Measurements from ENCODE around the gene CAND1. TPM values are rescaled to one million over a fixed set of nuclear protein-coding genes. Genes with fewer than 3 reads are reported as not detected.

Gene CAND1
- total RNA-seq, 1 donor from 2014 or later = 230 TPM

DNA sequence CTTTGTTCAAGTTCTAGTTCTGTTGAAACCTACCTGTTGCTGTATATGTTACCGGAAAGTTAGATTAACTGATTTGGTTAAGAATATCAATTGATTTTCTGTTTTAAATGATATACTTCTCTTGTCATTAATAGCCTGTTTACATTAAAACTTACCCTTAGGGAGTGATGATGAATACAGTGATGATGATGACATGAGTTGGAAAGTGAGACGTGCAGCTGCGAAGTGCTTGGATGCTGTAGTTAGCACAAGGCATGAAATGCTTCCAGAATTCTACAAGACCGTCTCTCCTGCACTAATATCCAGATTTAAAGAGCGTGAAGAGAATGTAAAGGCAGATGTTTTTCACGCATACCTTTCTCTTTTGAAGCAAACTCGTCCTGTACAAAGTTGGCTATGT is 33.0 kb downstream of the CAND1 start:
- no peak overlapping the region for H3K4me3 Mint-ChIP-seq (ENCODE audit: low read depth)
- H3K36me3 Mint-ChIP-seq (ENCODE audit: insufficient read depth) = peaks cover 53% of the 10 kb centered on the region

DNA sequence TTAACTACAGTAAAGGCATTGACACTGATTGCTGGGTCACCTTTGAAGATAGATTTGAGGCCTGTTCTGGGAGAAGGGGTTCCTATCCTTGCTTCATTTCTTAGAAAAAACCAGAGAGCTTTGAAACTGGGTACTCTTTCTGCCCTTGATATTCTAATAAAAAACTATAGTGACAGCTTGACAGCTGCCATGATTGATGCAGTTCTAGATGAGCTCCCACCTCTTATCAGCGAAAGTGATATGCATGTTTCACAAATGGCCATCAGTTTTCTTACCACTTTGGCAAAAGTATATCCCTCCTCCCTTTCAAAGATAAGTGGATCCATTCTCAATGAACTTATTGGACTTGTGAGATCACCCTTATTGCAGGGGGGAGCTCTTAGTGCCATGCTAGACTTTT is 36.4 kb downstream of the CAND1 start:
- no peak overlapping the region for H3K4me3 Mint-ChIP-seq (ENCODE audit: low read depth)
- H3K4me1 Mint-ChIP-seq (ENCODE audit: low read depth) = peaks cover 10% of the 10 kb centered on the region
- peaks cover 60% of the 10 kb centered on the region for H3K36me3 Mint-ChIP-seq (ENCODE audit: insufficient read depth)
- TF ChIP-seq, protein P1, sequence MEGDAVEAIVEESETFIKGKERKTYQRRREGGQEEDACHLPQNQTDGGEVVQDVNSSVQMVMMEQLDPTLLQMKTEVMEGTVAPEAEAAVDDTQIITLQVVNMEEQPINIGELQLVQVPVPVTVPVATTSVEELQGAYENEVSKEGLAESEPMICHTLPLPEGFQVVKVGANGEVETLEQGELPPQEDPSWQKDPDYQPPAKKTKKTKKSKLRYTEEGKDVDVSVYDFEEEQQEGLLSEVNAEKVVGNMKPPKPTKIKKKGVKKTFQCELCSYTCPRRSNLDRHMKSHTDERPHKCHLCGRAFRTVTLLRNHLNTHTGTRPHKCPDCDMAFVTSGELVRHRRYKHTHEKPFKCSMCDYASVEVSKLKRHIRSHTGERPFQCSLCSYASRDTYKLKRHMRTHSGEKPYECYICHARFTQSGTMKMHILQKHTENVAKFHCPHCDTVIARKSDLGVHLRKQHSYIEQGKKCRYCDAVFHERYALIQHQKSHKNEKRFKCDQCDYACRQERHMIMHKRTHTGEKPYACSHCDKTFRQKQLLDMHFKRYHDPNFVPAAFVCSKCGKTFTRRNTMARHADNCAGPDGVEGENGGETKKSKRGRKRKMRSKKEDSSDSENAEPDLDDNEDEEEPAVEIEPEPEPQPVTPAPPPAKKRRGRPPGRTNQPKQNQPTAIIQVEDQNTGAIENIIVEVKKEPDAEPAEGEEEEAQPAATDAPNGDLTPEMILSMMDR (IDR thresholded peaks at IDR 0.05; ENCODE audit: unreplicated experiment) = no peak
- no peaks in the 10 kb centered on the region for H3K27me3 Mint-ChIP-seq
- no peak for DNase-seq (ENCODE audit: low spot score, unreplicated experiment)
- no peak overlapping the region for H3K27ac Mint-ChIP-seq
- no peaks in the 10 kb centered on the region for H3K9me3 Mint-ChIP-seq (ENCODE audit: low read depth)

More for the DNA sequence above, 33.0 kb downstream of the CAND1 start:
- H3K27ac Mint-ChIP-seq = no peak overlapping the region
- peaks cover 26% of the 10 kb centered on the region for H3K4me1 Mint-ChIP-seq (ENCODE audit: low read depth)
- no peaks in the 10 kb centered on the region for H3K27me3 Mint-ChIP-seq
- no peaks in the 10 kb centered on the region for H3K9me3 Mint-ChIP-seq (ENCODE audit: low read depth)
- TF ChIP-seq, protein P1 (IDR thresholded peaks at IDR 0.05; ENCODE audit: unreplicated experiment) = no peak
- no peak for DNase-seq (ENCODE audit: low spot score, unreplicated experiment)

DNA sequence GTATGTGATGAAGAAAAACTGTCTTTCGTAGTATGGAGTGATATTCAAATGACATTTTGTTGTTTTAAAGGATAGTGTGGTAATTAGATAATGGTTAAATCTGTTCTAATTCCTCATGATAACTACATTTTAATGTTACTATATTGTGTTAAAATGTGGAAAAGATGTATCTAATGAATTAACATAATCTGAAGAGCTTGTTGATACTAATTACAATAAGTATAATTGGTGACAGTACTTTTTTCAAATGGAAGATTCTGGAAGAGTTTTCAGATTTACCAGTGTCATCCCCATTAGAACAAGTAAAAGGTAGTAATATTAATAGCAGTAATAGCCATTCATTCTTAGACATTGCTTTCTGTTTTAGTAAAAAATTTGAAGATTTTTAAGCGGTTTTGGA is 37.6 kb downstream of the CAND1 start:
- no peak overlapping the region for H3K4me3 Mint-ChIP-seq (ENCODE audit: low read depth)

DNA sequence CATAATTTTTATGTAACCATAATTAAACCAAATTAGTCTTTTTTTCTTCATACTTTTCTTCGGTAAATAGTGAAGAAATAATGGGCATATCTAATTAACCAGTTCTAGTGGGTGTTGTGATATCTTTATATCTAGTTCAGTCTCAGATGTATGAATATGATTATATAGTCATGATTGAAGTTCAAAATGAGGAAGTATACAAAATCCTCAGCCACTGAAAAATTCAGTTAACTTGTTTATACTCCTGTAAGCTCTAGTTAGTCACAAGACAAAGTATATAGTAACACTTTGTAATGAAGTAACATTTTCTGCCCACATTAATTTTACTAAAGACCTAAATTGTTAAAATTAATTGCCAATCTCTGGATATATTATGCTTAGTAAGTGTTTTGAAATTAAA is 46.5 kb downstream of the CAND1 start:
- Mint-ChIP-seq H3K27ac (no peak overlapping the region), H3K9me3 (ENCODE audit: low read depth) (no peaks in the 10 kb centered on the region), H3K27me3 (no peaks in the 10 kb centered on the region), H3K4me1 (ENCODE audit: low read depth) (peaks cover 2% of the 10 kb centered on the region), H3K36me3 (ENCODE audit: insufficient read depth) (peaks cover 34% of the 10 kb centered on the region), H3K4me3 (ENCODE audit: low read depth) (no peak overlapping the region)
- TF ChIP-seq, protein P1 (IDR thresholded peaks at IDR 0.05; ENCODE audit: unreplicated experiment) = no peak
- DNase-seq (ENCODE audit: low spot score, unreplicated experiment) = no peak

More for the DNA sequence above, 37.6 kb downstream of the CAND1 start:
- Mint-ChIP-seq H3K9me3 (ENCODE audit: low read depth) (no peaks in the 10 kb centered on the region), H3K27ac (no peak overlapping the region), H3K36me3 (ENCODE audit: insufficient read depth) (peaks cover 63% of the 10 kb centered on the region), H3K27me3 (no peaks in the 10 kb centered on the region), H3K4me1 (ENCODE audit: low read depth) (peaks cover 10% of the 10 kb centered on the region)
- DNase-seq (ENCODE audit: low spot score, unreplicated experiment) = no peak
- TF ChIP-seq, protein P1 (IDR thresholded peaks at IDR 0.05; ENCODE audit: unreplicated experiment) = no peak

DNA sequence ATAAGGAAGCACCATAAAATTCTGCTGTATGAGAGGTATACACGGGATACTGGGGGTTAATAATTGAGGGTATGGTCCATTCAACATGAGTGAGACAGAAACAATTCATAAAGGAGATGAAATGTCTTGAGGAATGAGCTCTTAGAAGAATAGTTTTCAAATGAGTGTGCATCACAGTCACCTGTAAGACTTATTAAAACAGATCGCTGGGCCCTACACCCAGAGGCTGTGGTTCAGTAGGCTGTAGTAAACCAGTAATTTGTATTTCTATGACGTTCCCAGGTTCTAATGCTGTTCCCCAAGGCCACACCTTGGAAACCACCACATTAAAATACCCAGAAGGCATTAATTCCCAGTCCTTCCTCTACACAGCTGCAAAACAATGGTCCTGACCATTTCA is 49.6 kb downstream of the CAND1 start:
- Mint-ChIP-seq H3K4me3 (ENCODE audit: low read depth) (no peak overlapping the region), H3K36me3 (ENCODE audit: insufficient read depth) (peaks cover 38% of the 10 kb centered on the region), H3K9me3 (ENCODE audit: low read depth) (peaks cover 10% of the 10 kb centered on the region), H3K27ac (peak overlapping the region; percentile 6), H3K4me1 (ENCODE audit: low read depth) (peaks cover 2% of the 10 kb centered on the region), H3K27me3 (no peaks in the 10 kb centered on the region)
- DNase-seq (ENCODE audit: low spot score, unreplicated experiment) = no peak
- TF ChIP-seq, protein P1 (IDR thresholded peaks at IDR 0.05; ENCODE audit: unreplicated experiment) = no peak
